GM08714 (cell line): ENCODE data around the gene RIC8B.
"Not testable (repeated sequence)": the region's sequence is repeated elsewhere in the genome, so short reads cannot be mapped to it uniquely, and the experiment has no call there.

Experiments
- H3K4me3 ChIP-seq: fragments of 200-500 bp; sonication (Bioruptor generic); 2 replicates; pipeline ENCODE4 v1.5.1; 2014; ENCODE audit warnings: mild to moderate bottlenecking, low read length, inconsistent platforms
- ZNF274 ChIP-seq: IDR thresholded peaks from 2 replicates; pipeline ENCODE4 v1.6.1; 2012; ENCODE audit warnings: mild to moderate bottlenecking, low read depth, low read length

The RIC8B gene

GRCh38 chr12:106907411-106907810 is 132.9 kb downstream of the RIC8B start:
- H3K4me3 ChIP-seq = no peak overlapping the region
- TF ChIP-seq ZNF274 = no peak

- no peak for TF ChIP-seq ZNF274
- H3K4me3 ChIP-seq = no peak overlapping the region
Observed at GRCh38 chr12:106907846-106908245, 133.4 kb downstream of the RIC8B start.

DNA sequence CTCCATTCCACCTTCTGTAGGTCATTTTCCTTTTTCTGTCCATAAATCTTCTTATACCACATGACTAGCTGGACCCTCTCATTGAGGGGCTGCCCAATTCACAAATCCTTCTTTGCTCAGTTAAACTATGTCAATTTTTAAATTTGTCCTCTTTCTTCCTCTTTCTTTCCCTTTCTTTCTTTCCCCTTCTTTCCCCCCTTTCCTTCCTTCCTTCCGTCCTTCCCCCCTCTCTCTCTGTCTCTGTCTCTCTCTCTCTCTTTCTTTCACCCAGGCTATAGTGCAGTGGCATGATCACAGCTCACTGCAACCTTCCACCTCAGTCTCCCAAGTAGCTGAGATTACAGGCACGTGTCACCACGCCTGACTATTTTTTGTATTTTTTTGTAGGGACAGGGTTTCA is 134.1 kb downstream of the RIC8B start:
- no peak for TF ChIP-seq ZNF274

GRCh38 chr12:106910202-106910601 is 135.7 kb downstream of the RIC8B start:
- TF ChIP-seq ZNF274 = no peak
- H3K4me3 ChIP-seq = no peak overlapping the region

More for the DNA sequence above, 134.1 kb downstream of the RIC8B start:
- H3K4me3 ChIP-seq = no peak overlapping the region

- no peak overlapping the region for H3K4me3 ChIP-seq
- TF ChIP-seq ZNF274 = no peak
Observed at GRCh38 chr12:106911581-106911980, 137.1 kb downstream of the RIC8B start.

DNA sequence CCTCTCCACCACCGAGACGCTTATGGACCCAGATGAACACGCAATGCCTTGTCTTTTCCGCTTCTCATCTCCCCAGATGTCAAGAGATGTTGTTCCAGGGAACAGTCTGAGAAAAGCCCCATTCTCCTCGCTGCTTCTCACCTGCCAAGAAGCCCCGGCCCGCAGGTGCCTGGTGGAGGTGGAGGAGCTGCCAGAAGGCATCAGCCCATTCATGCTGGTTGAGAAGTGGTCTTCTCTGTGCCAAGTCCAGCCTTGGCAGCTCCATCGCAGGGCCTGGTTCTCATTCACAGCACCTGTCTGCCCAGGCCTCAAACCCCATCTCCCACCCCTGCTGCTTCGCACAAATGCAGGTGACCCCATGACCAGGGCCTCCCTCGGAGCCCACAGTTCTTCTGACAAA is 139.0 kb downstream of the RIC8B start:
- no peak overlapping the region for H3K4me3 ChIP-seq
- TF ChIP-seq ZNF274 = no peak

DNA sequence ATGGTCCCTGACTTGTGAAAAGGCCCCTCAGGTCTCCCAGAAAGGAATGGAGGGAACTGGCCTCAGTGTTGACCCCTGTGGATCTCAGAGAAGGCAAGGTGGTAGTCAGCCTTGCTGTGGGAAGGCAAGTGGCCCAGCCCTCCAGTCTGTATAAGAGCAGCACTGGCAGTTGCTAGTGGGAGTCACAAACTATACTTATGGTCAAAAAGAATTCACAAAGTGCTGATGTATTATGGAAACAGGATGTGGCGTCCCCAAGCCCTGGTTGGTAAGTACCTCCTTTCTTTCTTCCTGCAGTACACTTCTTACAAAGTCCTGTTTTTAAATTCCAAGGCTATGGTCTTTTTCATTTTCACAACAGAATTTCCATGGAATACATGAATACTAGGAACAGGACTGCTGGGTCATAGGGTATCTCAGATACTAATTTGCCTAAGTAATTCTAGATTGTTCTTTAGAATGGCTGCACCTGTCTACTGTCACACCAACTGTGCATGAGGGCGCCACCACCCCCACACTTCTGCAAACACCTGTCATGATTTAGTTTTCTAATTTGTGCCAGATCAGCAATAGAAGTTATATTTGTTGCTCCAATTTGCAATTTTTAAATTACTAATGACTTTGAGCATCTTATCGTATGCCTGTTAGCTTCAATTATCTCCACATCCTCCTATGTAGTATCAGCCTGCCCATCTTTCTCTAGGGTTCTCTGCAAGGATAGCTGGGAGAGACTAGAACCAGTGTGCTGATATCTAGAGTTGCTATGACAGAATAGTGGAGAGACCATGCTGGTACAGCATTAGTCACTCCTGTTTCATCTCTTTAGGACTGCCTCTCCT is 140.5 kb downstream of the RIC8B start:
- TF ChIP-seq ZNF274 = no peak
- no peak overlapping the region for H3K4me3 ChIP-seq

- H3K4me3 ChIP-seq = no peak overlapping the region
- no peak for TF ChIP-seq ZNF274
Observed at GRCh38 chr12:106915635-106916026, 141.1 kb downstream of the RIC8B start.

DNA sequence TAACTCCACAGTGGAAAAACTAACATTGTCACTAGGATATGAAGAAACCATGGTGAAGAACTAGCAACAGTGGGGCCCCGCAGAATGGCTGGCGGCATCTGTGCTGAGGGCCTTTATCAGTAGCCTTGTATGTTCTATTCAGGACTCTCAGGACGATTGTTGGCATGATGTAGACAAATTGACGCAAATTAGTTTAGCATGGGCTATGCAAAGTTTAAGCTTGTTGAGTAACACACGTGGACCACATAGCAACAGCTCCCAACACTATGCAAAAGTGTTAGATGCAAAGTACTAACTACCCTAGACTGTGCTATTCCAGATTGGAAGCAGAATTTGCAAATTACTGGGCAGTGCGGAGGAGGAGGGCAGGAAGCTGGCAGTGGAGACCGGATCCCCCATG is 143.0 kb downstream of the RIC8B start:
- no peak overlapping the region for H3K4me3 ChIP-seq
- TF ChIP-seq ZNF274 = no peak

GRCh38 chr12:106918746-106919145 is 144.3 kb downstream of the RIC8B start:
- no peak overlapping the region for H3K4me3 ChIP-seq
- TF ChIP-seq ZNF274 = no peak

GRCh38 chr12:106919910-106920544 is 145.5 kb downstream of the RIC8B start:
- no peak overlapping the region for H3K4me3 ChIP-seq
- TF ChIP-seq ZNF274 = no peak

DNA sequence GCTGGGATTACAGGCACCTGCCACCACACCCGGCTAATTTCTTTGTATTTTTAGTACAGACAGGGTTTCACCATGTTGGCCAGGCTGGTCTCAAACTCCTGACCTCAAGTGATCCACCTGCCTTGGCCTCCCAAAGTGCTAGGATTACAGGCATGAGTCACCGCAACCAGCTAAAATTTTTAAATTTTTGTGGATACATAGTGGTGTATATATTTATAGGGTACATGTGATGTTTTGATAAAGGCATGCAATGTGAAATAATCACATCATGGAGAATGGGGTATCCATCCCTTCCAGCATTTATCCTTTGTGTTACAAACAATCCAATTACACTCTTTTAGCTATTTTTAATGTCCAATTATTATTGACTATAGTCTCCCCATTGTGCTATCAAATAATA is 147.5 kb downstream of the RIC8B start:
- H3K4me3 ChIP-seq = not testable (repeated sequence)

DNA sequence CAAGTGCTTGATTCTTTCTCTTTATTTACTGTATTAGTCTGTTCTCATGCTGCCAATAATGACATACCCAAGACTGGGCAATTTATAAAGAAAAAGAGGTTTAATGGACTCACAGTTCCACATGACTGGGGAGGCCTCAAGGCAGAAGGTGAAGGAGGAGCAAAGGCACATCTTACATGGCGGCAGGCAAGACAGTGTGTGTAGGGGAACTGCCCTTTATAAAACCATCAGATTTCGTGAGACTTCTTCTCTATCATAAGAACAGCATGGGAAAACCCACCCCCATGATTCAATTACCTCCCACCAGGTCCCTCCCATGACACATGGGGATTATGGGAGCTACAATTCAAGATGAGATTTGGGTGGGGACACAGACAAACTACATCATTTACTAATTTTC is 149.1 kb downstream of the RIC8B start:
- H3K4me3 ChIP-seq = not testable (repeated sequence)

GRCh38 chr12:106924268-106924861 is 149.9 kb downstream of the RIC8B start:
- no peak overlapping the region for H3K4me3 ChIP-seq
- TF ChIP-seq ZNF274 = no peak

- no peak overlapping the region for H3K4me3 ChIP-seq
- no peak for TF ChIP-seq ZNF274
Observed at GRCh38 chr12:106926657-106927056, 152.2 kb downstream of the RIC8B start.
